Brain pericyte (primary cell): ENCODE results near the gene DHX58.
"Not testable (repeated sequence)": the region's sequence is repeated elsewhere in the genome, so short reads cannot be mapped to it uniquely, and the experiment has no call there.

Experiments
- DNase-seq: peaks from one replicate; pipeline ENCODE4 v3.0.0-alpha.2; 2012; ENCODE audit warnings: low read depth, low spot score

Gene DHX58

GRCh38 chr17:42112552-42113176, at the start of gene DHX58:
DHX58 (minus strand) TSS chr17:42112714; CDS start chr17:42111892, 822 bp downstream.
- DNase-seq, result peak; percentile 65

- DNase-seq, result no peak
Measured at GRCh38 chr17:42160531-42160910, 48.0 kb upstream of the DHX58 start.

GRCh38 chr17:42159796-42160530, 47.4 kb upstream of the DHX58 start:
- DNase-seq, result no peak

GRCh38 chr17:42155614-42156045, 43.1 kb upstream of the DHX58 start:
- DNase-seq, result no peak

GRCh38 chr17:42153919-42154742, 41.6 kb upstream of the DHX58 start:
- DNase-seq, result no peak

GRCh38 chr17:42146911-42147607, 34.5 kb upstream of the DHX58 start:
- DNase-seq, result no peak

- not testable (repeated sequence) for DNase-seq
Measured at GRCh38 chr17:42143138-42143537, 30.6 kb upstream of the DHX58 start.

GRCh38 chr17:42142371-42142896, 29.9 kb upstream of the DHX58 start:
- DNase-seq, result no peak

GRCh38 chr17:42141382-42141781, 28.9 kb upstream of the DHX58 start:
- no peak for DNase-seq

GRCh38 chr17:42140690-42141089, 28.2 kb upstream of the DHX58 start:
- DNase-seq, result not testable (repeated sequence)

- no peak for DNase-seq
Measured at GRCh38 chr17:42138749-42139492, 26.4 kb upstream of the DHX58 start.

GRCh38 chr17:42136654-42137051, 24.1 kb upstream of the DHX58 start:
- no peak for DNase-seq

GRCh38 chr17:42135664-42136653, 23.4 kb upstream of the DHX58 start:
- DNase-seq, result no peak

GRCh38 chr17:42135151-42135550, 22.6 kb upstream of the DHX58 start:
- DNase-seq, result no peak

GRCh38 chr17:42133461-42134041, 21.0 kb upstream of the DHX58 start:
- DNase-seq, result no peak

- no peak for DNase-seq
Measured at GRCh38 chr17:42132941-42133340, 20.4 kb upstream of the DHX58 start.

- no peak for DNase-seq
Measured at GRCh38 chr17:42131981-42132432, 19.5 kb upstream of the DHX58 start.

- no peak for DNase-seq
Measured at GRCh38 chr17:42131232-42131631, 18.7 kb upstream of the DHX58 start.

GRCh38 chr17:42130310-42130936, 17.9 kb upstream of the DHX58 start:
- no peak for DNase-seq
